Stomach (tissue), 19 donors: ENCODE data around the gene UQCRC1. TPM values are rescaled to one million over a fixed set of nuclear protein-coding genes. Genes with fewer than 3 reads are reported as not detected.

ENCODE experiments used
- DNase-seq, 2 donors: peaks; one replicate each; pipeline versions ENCODE4 v3.0.0 to v3.0.0-alpha.2; 2013 to 2019
- H3K27ac ChIP-seq, 5 donors: fragments of 200-600 bp in 4 of 5; sonication (generic) in 4 of 5; one replicate each; pipeline ENCODE4 v1.5.1; 2013 to 2019; ENCODE audit warnings: mild to moderate bottlenecking in 1 of 5, moderate library complexity in 1 of 5
- H3K27me3 ChIP-seq, 3 donors: fragments of 200-600 bp; sonication (generic); one replicate each; pipeline ENCODE4 v1.5.1; 2017 to 2019; ENCODE audit warnings: mixed run types in 1 of 3
- H3K36me3 ChIP-seq, 4 donors: fragments of 200-600 bp; sonication (generic); 1 replicate in 3 of 4; 2 replicates in 1 of 4; pipeline ENCODE4 v1.5.1; 2016 to 2019
- H3K4me1 ChIP-seq, 4 donors: fragments of 200-600 bp; sonication (generic); one replicate each; pipeline ENCODE4 v1.5.1; 2016 to 2019
- H3K4me3 ChIP-seq, 4 donors: fragments of 200-600 bp; sonication (generic) in 3 of 4; one replicate each; pipeline ENCODE4 v1.5.1; 2016 to 2019; ENCODE audit warnings: mild to moderate bottlenecking in 1 of 4
- H3K9me3 ChIP-seq, 4 donors: fragments of 200-600 bp; sonication (generic); one replicate each; pipeline ENCODE4 v1.5.1; 2016 to 2019
- EP300 ChIP-seq: sonication (generic); formaldehyde crosslinking; IDR thresholded peaks from one replicate; pipeline ENCODE4 v1.6.1; 2017; ENCODE audit warnings: antibody characterized with exemption
- POLR2A ChIP-seq, 4 donors: fragments of 450-650 bp; IDR thresholded peaks; one replicate each; pipeline ENCODE4 v1.6.1; 2016; ENCODE audit warnings: antibody characterized with exemption in 4 of 4, control low read depth in 2 of 4, mild to moderate bottlenecking in 1 of 4, moderate library complexity in 1 of 4
- POLR2AphosphoS5 ChIP-seq, 3 donors: sonication (generic); formaldehyde crosslinking; IDR thresholded peaks; one replicate each; pipeline ENCODE4 v1.6.1; 2016; ENCODE audit warnings: antibody characterized with exemption in 3 of 3
- WGBS, 5 donors: extraction: QIAGEN DNeasy Blood & Tissue Kit in 3 of 5; methylation state at CpG; one replicate each; pipeline versions ENCODE4 v1.1.5 to v1.1.7; 2013 to 2018; 5-methylcytosine and 5-hydroxymethylcytosine counted together
- intact Hi-C: fragments of 100-400 bp; cut with DNase I; formaldehyde crosslinking; loops from one replicate; pipeline ENCODE4 v1.15.1; 2023; ENCODE audit warnings: low total_unique reads
- long read RNA-seq, 10 donors: transcript quantifications; one replicate each; lab custom pipeline, GENCODE V29; 2026
- polyA plus RNA-seq, 3 donors: library from polyadenylated mRNA; stranded (reverse); fragments of 200-250 nt; gene quantifications; one replicate each; pipeline ENCODE4 v1.2.3, GENCODE V29; 2013
- total RNA-seq, 5 donors: library from RNA; depleted of rRNA; stranded (reverse); fragments of >200 nt; gene quantifications; one replicate each; pipeline versions ENCODE4 v1.1.0 to v1.2.3, GENCODE V29; 2014 to 2016
- TF ChIP-seq, protein P1 (sequence below), 7 experiments: fragments of 450-650 bp in 4 of 7; fragments of 200-600 bp in 3 of 7; sonication (generic) in 3 of 7; IDR thresholded peaks; one replicate each; pipeline ENCODE4 v1.5.1; 2016 to 2019; ENCODE audit warnings: antibody characterized with exemption in 7 of 7, control low read depth in 2 of 7, mild to moderate bottlenecking in 1 of 7
- donor health status: healthy with polysubstance abuse.
- donor health status: Bipolar disorder and iron deficiency.
- donor health status: healthy.

The UQCRC1 gene
- total RNA-seq (100 to 1,000 TPM; 178 to 568 (median 259) TPM), polyA plus RNA-seq (100 to 1,000 TPM; 218 to 347 (median 295) TPM)
- long read RNA-seq, donor 1, transcript UQCRC1-201 (13 exons, 1,985 nt) = major isoform, 18 of 23 reads
- long read RNA-seq, donor 1, partial matches to known transcripts = 5 of 23 reads
- long read RNA-seq, donor 1, other reads (novel, unspliced or antisense) = 0 of 23 reads
- long read RNA-seq, donor 2, transcript UQCRC1-201 (13 exons, 1,985 nt) = major isoform, 45 of 51 reads
- long read RNA-seq, donor 2, partial matches to known transcripts = 6 of 51 reads
- long read RNA-seq, donor 2, other reads (novel, unspliced or antisense) = 0 of 51 reads
- long read RNA-seq, donor 3, transcript UQCRC1-201 (13 exons, 1,985 nt) = major isoform, 43 of 43 reads
- long read RNA-seq, donor 3, partial matches to known transcripts = 0 of 43 reads
- long read RNA-seq, donor 3, other reads (novel, unspliced or antisense) = 0 of 43 reads
- long read RNA-seq, donor 4, partial matches to known transcripts = 0 of 3 reads
- long read RNA-seq, donor 4, other reads (novel, unspliced or antisense) = 0 of 3 reads
- long read RNA-seq, donor 5, transcript UQCRC1-201 (13 exons, 1,985 nt) = major isoform, 61 of 86 reads
- long read RNA-seq, donor 5, partial matches to known transcripts = 25 of 86 reads
- long read RNA-seq, donor 5, other reads (novel, unspliced or antisense) = 0 of 86 reads
- long read RNA-seq, donor 6 = 0 reads
- long read RNA-seq, donor 7, transcript UQCRC1-201 (13 exons, 1,985 nt) = major isoform, 63 of 89 reads
- long read RNA-seq, donor 7, partial matches to known transcripts = 23 of 89 reads
- long read RNA-seq, donor 7, other reads (novel, unspliced or antisense) = 0 of 89 reads
- long read RNA-seq, donor 8, transcript UQCRC1-201 (13 exons, 1,985 nt) = major isoform, 57 of 82 reads
- long read RNA-seq, donor 8, partial matches to known transcripts = 24 of 82 reads
- long read RNA-seq, donor 8, other reads (novel, unspliced or antisense) = 0 of 82 reads
- long read RNA-seq, donor 9, transcript UQCRC1-201 (13 exons, 1,985 nt) = major isoform, 38 of 59 reads
- long read RNA-seq, donor 9, partial matches to known transcripts = 20 of 59 reads
- long read RNA-seq, donor 9, other reads (novel, unspliced or antisense) = 0 of 59 reads
- long read RNA-seq, donor 10, transcript UQCRC1-201 (13 exons, 1,985 nt) = major isoform, 29 of 34 reads
- long read RNA-seq, donor 10, partial matches to known transcripts = 5 of 34 reads
- long read RNA-seq, donor 10, other reads (novel, unspliced or antisense) = 0 of 34 reads

DNA sequence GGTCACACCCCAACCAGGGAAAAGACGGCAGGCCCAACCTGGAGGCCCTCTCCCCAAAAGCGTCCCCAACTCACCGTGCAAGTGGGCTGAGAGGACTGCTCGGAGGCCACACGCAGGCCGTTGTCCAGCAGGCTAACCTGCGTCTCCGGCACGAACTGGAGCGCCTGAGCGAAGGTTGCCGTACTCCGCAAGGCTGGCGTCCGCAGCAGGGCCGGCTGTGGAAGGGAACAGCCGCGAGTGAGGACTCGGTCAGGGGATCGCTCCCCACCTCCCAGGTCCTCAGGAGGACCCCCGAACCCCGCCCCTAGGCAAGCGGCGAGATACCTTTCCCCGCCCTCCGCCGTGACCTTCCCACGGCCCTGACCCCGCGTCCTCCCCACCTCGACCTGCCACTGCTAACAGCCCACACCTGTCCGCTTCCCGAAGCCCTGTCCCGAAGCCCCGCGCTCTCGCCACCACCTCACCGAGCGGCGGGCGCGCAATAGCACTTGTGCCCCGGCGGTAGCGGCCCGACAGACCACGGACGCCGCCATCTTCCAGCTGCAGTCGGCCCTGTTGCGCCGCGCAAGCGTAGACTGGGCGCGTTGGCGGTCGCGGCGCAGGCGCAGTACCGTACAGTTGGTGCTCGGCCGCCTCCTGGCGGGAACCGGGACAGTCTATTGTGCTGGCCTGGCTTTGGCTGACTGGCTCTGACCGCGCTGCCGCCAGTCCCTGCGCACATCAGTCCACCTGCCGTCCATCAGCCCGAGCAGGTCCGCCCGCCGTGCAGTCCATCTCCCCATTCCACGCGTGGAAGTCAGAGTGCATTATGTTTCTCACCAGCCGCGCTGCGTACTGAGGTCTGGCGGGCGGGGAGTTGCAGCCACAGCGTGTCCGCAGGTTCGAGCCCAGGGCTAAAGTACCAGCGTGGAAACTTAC, at the start of gene UQCRC1:
Gene UQCRC1, minus strand, starts transcription at position 559 of the 918 bp plus-strand sequence. Its CDS starts 26 bp downstream, at position 533.
- Histone ChIP-seq H3K36me3 (peaks cover 22 to 34% (median 31%) of the 10 kb centered on the region in 4 donors), H3K9me3 (no peaks in the 10 kb centered on the region), H3K4me1 (peaks cover 18 to 39% (median 27%) of the 10 kb centered on the region in 4 donors), H3K27ac (peak within 1 kb of the TSS; percentile 83 to 94 (median 90)), H3K4me3 (peak within 1 kb of the TSS; percentile 83 to 96 (median 88)), H3K27me3 (no peaks in the 10 kb centered on the region)
- intact Hi-C loops = no loop called here
- DNase-seq = peak; percentile 94 to 98
- WGBS, 5 donors = 1 to 3% (median 2%) methylated on average over 41 to 86 of the region's 86 CpGs
- TF ChIP-seq POLR2A (IDR thresholded peaks at IDR 0.05) (peak in 1 of 4 donors; percentile 43), POLR2AphosphoS5 (IDR thresholded peaks at IDR 0.05) (peak; percentile 91 to 96 (median 93)), EP300 (no peak)
- TF ChIP-seq, protein P1, sequence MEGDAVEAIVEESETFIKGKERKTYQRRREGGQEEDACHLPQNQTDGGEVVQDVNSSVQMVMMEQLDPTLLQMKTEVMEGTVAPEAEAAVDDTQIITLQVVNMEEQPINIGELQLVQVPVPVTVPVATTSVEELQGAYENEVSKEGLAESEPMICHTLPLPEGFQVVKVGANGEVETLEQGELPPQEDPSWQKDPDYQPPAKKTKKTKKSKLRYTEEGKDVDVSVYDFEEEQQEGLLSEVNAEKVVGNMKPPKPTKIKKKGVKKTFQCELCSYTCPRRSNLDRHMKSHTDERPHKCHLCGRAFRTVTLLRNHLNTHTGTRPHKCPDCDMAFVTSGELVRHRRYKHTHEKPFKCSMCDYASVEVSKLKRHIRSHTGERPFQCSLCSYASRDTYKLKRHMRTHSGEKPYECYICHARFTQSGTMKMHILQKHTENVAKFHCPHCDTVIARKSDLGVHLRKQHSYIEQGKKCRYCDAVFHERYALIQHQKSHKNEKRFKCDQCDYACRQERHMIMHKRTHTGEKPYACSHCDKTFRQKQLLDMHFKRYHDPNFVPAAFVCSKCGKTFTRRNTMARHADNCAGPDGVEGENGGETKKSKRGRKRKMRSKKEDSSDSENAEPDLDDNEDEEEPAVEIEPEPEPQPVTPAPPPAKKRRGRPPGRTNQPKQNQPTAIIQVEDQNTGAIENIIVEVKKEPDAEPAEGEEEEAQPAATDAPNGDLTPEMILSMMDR (IDR thresholded peaks at IDR 0.05) = peak in 5 of 7 experiments; percentile 52 to 88 (median 75)

DNA sequence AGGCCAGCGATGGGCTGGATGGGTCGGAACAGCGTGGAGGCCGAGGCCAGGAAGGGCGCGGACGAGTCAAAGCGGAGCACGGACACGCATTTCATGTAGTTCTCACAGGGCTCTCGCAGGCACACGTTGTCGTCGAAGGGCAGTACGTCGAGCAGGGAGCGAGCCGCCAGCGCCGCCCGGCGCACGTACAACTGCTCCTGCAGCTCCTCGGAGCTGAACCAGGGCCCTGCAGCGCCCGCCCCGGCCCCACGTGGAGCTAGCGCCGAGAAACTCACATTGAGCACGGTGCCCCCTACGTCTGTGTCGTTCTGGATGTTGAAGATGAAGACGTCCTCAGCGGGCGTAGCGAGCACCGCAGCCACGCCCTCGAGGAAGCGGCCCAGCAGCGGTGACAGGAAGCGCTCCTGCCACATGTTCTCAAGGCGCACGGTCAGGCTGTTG, 47.4 kb upstream of the UQCRC1 start:
- H3K4me3 ChIP-seq = peak overlapping the region; percentile 59 to 72 (median 62)
- 42 to 70% (median 58%) methylated on average over 41 to 45 of the region's 45 CpGs for WGBS, 5 donors
- DNase-seq = peak in 1 of 2 donors; percentile 47

DNA sequence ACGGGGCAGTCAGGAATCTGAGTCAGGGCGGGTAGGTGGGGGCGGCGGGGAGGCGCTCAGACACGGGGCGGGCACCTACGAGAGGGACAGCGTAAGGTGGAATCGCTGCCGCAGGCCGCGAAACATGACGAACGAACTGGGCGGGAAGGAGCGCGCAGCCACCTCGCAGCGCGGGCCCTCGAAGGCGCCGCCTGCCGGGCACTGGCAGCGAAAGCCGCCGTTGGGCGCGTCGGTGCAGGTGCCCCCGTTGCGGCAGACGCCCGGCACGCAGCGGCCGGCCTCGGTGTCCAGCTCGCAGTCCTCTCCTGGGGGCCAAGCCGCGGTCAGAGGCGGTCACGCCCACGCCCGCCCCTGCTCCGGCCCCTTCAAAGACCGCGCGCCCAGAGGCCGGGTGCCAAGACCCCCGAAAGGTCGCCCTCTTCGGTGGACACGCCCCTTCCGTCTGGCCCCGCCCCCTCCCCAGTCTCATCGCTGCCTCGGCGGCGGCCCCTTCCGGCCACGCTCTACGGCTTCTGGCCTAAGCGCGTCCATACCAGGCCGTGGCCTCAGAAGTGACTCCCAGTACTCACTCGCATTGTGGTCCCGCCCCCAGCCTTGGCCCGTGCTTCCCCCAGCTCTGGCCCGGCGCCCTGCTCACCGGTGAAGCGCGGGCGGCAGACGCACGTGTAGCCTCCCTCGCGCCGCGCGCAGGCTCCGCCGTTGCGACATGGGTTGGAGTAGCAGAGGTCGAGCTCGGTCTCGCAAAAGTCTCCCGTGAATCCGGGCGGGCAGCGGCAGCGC, 46.8 kb upstream of the UQCRC1 start:
- peak overlapping the region; percentile 59 to 72 (median 62) for H3K4me3 ChIP-seq
- TF ChIP-seq, protein P1 (IDR thresholded peaks at IDR 0.05) = peak in 5 of 7 experiments; percentile 26 to 77 (median 66)
- TF ChIP-seq POLR2AphosphoS5 (IDR thresholded peaks at IDR 0.05) (peak; percentile 6 to 22 (median 18)), POLR2A (IDR thresholded peaks at IDR 0.05) (no peak), EP300 (no peak)
- H3K4me1 ChIP-seq = peaks cover 15 to 23% (median 19%) of the 10 kb centered on the region in 4 donors
- 2 to 9% (median 4%) methylated on average over 18 to 94 of the region's 94 CpGs for WGBS, 5 donors
- DNase-seq = peak; percentile 78 to 95
- no peaks in the 10 kb centered on the region for H3K36me3 ChIP-seq
- H3K27me3 ChIP-seq = peaks cover 0 to 39% (median 19%) of the 10 kb centered on the region in 3 donors
- peak overlapping the region; percentile 70 to 84 (median 77) for H3K27ac ChIP-seq
- H3K9me3 ChIP-seq = no peaks in the 10 kb centered on the region
- intact Hi-C loops = no loop called here

More for the DNA sequence above, 47.4 kb upstream of the UQCRC1 start:
- Histone ChIP-seq H3K9me3 (no peaks in the 10 kb centered on the region), H3K27me3 (peaks cover 0 to 45% (median 25%) of the 10 kb centered on the region in 3 donors), H3K4me1 (peaks cover 20 to 29% (median 26%) of the 10 kb centered on the region in 4 donors), H3K36me3 (no peaks in the 10 kb centered on the region), H3K27ac (peak overlapping the region; percentile 70 to 84 (median 77))
- intact Hi-C loops = no loop called here
- TF ChIP-seq EP300 (no peak), POLR2AphosphoS5 (IDR thresholded peaks at IDR 0.05) (no peak), POLR2A (IDR thresholded peaks at IDR 0.05) (no peak)
- TF ChIP-seq, protein P1 (IDR thresholded peaks at IDR 0.05) = no peak
